HepG2 (cell line): Measurements from ENCODE around the gene PLEKHN1. TPM values are rescaled to one million over a fixed set of nuclear protein-coding genes. Genes with fewer than 3 reads are reported as not detected.
A peak's percentile ranks its signal among the peaks of the same experiment; 100 is the strongest.

ENCODE experiments used
- AKAP8 ChIP-seq: sonication (generic); formaldehyde crosslinking; IDR thresholded peaks from 2 replicates; pipeline ENCODE4 v1.5.1; 2020; ENCODE audit warnings: mild to moderate bottlenecking, missing genetic modification reagents
- ASH2L ChIP-seq: fragments of 300-600, 200-600 bp; sonication (generic); IDR thresholded peaks from 2 replicates; pipeline ENCODE4 v1.7.0; 2017; ENCODE audit warnings: low read depth, mild to moderate bottlenecking, moderate library complexity, mixed read lengths, low read length; ENCODE audit not compliant: insufficient read length
- ATAD3A ChIP-seq: sonication (generic); formaldehyde crosslinking; IDR thresholded peaks from 2 replicates; pipeline ENCODE4 v1.4.0; 2020; ENCODE audit warnings: missing genetic modification reagents
- BATF2 ChIP-seq: sonication (generic); formaldehyde crosslinking; IDR thresholded peaks from 2 replicates; pipeline ENCODE4 v1.8.0; 2022; ENCODE audit warnings: mild to moderate bottlenecking, missing genetic modification reagents, moderate library complexity
- CHD2 ChIP-seq: IDR thresholded peaks from 2 replicates; pipeline ENCODE4 v1.6.1; 2011; ENCODE audit warnings: low read depth, low read length, improper control_type of control experiment
- GATAD1 ChIP-seq: IDR thresholded peaks from 2 replicates; pipeline ENCODE4 v1.6.1; 2016; ENCODE audit warnings: missing genetic modification reagents, missing compliant biosample characterization
- HDAC2 ChIP-seq: sonication (generic); formaldehyde crosslinking; IDR thresholded peaks from 2 replicates; pipeline ENCODE4 v1.4.0; 2020; ENCODE audit warnings: missing genetic modification reagents
- IRF1 ChIP-seq: sonication (generic); formaldehyde crosslinking; IDR thresholded peaks from 2 replicates; pipeline ENCODE4 v1.4.0; 2020; ENCODE audit warnings: low read depth, mild to moderate bottlenecking, missing genetic modification reagents
- MAFG ChIP-seq: sonication (generic); formaldehyde crosslinking; IDR thresholded peaks from 2 replicates; pipeline ENCODE4 v1.5.1; 2020; ENCODE audit warnings: mild to moderate bottlenecking, missing genetic modification reagents
- MEIS2 ChIP-seq: sonication (generic); formaldehyde crosslinking; IDR thresholded peaks from 2 replicates; pipeline ENCODE4 v1.9.0; 2021; ENCODE audit warnings: mild to moderate bottlenecking, missing genetic modification reagents
- PAWR ChIP-seq: sonication (generic); formaldehyde crosslinking; IDR thresholded peaks from 2 replicates; pipeline ENCODE4 v1.4.0; 2020; ENCODE audit warnings: missing genetic modification reagents, mild to moderate bottlenecking, borderline replicate concordance
- POGZ ChIP-seq: sonication (generic); formaldehyde crosslinking; IDR thresholded peaks from 2 replicates; pipeline ENCODE4 v1.4.0; 2020; ENCODE audit warnings: mild to moderate bottlenecking, missing genetic modification reagents
- RFXAP ChIP-seq: sonication (generic); formaldehyde crosslinking; IDR thresholded peaks from 2 replicates; pipeline ENCODE4 v1.4.0; 2020; ENCODE audit warnings: missing genetic modification reagents, borderline replicate concordance
- RXRA ChIP-seq: sonication (generic); formaldehyde crosslinking; IDR thresholded peaks from 2 replicates; pipeline ENCODE4 v1.5.1; 2020; ENCODE audit warnings: missing genetic modification reagents
- SCMH1 ChIP-seq: sonication (generic); formaldehyde crosslinking; IDR thresholded peaks from 2 replicates; pipeline ENCODE4 v1.9.0; 2021; ENCODE audit warnings: missing genetic modification reagents, mild to moderate bottlenecking, borderline replicate concordance
- SRSF4 ChIP-seq: fragments of 200-400 bp; formaldehyde crosslinking; IDR thresholded peaks from one replicate; pipeline ENCODE4 v1.6.1; 2018; ENCODE audit warnings: mild to moderate bottlenecking, low read depth, low read length, moderate library complexity; ENCODE audit not compliant: poor library complexity, severe bottlenecking
- YEATS4 ChIP-seq: sonication (generic); formaldehyde crosslinking; IDR thresholded peaks from 2 replicates; pipeline ENCODE4 v1.4.0; 2020; ENCODE audit warnings: missing genetic modification reagents, borderline replicate concordance
- ZFP37 ChIP-seq: sonication (generic); formaldehyde crosslinking; IDR thresholded peaks from 2 replicates; pipeline ENCODE4 v1.4.0; 2020; ENCODE audit warnings: missing genetic modification reagents, borderline replicate concordance
- ZFP41 ChIP-seq: sonication (generic); formaldehyde crosslinking; IDR thresholded peaks from 2 replicates; pipeline ENCODE4 v1.4.0; 2020; ENCODE audit warnings: mild to moderate bottlenecking, missing genetic modification reagents, borderline replicate concordance
- ZNF224 ChIP-seq: sonication (generic); formaldehyde crosslinking; IDR thresholded peaks from 2 replicates; pipeline ENCODE4 v1.5.0; 2020; ENCODE audit warnings: mild to moderate bottlenecking, missing genetic modification reagents
- ZNF24 ChIP-seq: fragments of 450-650 bp; IDR thresholded peaks from 2 replicates; pipeline ENCODE4 v1.6.1; 2017; ENCODE audit warnings: antibody characterized with exemption, mild to moderate bottlenecking
- ZNF253 ChIP-seq: sonication (generic); formaldehyde crosslinking; IDR thresholded peaks from 2 replicates; pipeline ENCODE4 v1.8.0; 2022; ENCODE audit warnings: mild to moderate bottlenecking, missing genetic modification reagents, borderline replicate concordance
- ZNF296 ChIP-seq: sonication (generic); formaldehyde crosslinking; conservative IDR thresholded peaks from 2 replicates; pipeline ENCODE4 v1.5.0; 2020; ENCODE audit warnings: mild to moderate bottlenecking, missing genetic modification reagents
- ZNF337 ChIP-seq: sonication (generic); formaldehyde crosslinking; IDR thresholded peaks from 2 replicates; pipeline ENCODE4 v1.5.1; 2020; ENCODE audit warnings: missing genetic modification reagents, low read depth, mild to moderate bottlenecking, borderline replicate concordance
- ZNF367 ChIP-seq: sonication (generic); formaldehyde crosslinking; IDR thresholded peaks from 2 replicates; pipeline ENCODE4 v1.4.0; 2020; ENCODE audit warnings: missing genetic modification reagents, borderline replicate concordance
- ZNF496 ChIP-seq: sonication (generic); formaldehyde crosslinking; IDR thresholded peaks from 2 replicates; pipeline ENCODE4 v1.8.1; 2023; ENCODE audit warnings: mild to moderate bottlenecking, moderate library complexity, missing genetic modification reagents; ENCODE audit not compliant: insufficient replicate concordance
- ZNF510 ChIP-seq: sonication (generic); formaldehyde crosslinking; IDR thresholded peaks from 2 replicates; pipeline ENCODE4 v1.4.0; 2020; ENCODE audit warnings: low read depth, mild to moderate bottlenecking, missing genetic modification reagents
- ZNF607 ChIP-seq: sonication (generic); formaldehyde crosslinking; IDR thresholded peaks from 2 replicates; pipeline ENCODE4 v1.5.1; 2020; ENCODE audit warnings: missing genetic modification reagents, mild to moderate bottlenecking, borderline replicate concordance
- ZNF777 ChIP-seq: sonication (generic); formaldehyde crosslinking; IDR thresholded peaks from 2 replicates; pipeline ENCODE4 v1.4.0; 2020; ENCODE audit warnings: missing genetic modification reagents
- ZNF780A ChIP-seq: sonication (generic); formaldehyde crosslinking; IDR thresholded peaks from 2 replicates; pipeline ENCODE4 v1.8.0; 2022; ENCODE audit warnings: mild to moderate bottlenecking, missing genetic modification reagents, moderate library complexity
- ZNF879 ChIP-seq: sonication (generic); formaldehyde crosslinking; IDR thresholded peaks from 2 replicates; pipeline ENCODE4 v1.8.1; 2023; ENCODE audit warnings: missing genetic modification reagents
- polyA plus RNA-seq, 8 experiments: library from polyadenylated mRNA; depleted of rRNA in 3 of 8; stranded (reverse) in 7 of 8; unstranded in 1 of 8; fragments of >200 nt; fragmentation: Illumina TruSeq in 4 of 8; extraction: Trizol in 4 of 8; gene quantifications; 2 replicates each; pipeline versions ENCODE4 v1.2.1 to v1.2.3, GENCODE V29; 2011 to 2016; ENCODE audit warnings: low read depth in 4 of 8, missing spikeins in 1 of 8, mixed read lengths in 1 of 8; ENCODE audit not compliant: insufficient read depth in 1 of 8
- total RNA-seq, 5 experiments: library from RNA; depleted of rRNA; stranded (reverse); fragments of >200 nt; fragmentation: Illumina TruSeq; extraction: Trizol; gene quantifications; 2 replicates each; pipeline ENCODE4 v1.2.3, GENCODE V29; 2016; ENCODE audit warnings: low read depth in 1 of 5

The PLEKHN1 gene
- total and polyA plus RNA-seq, 2 of the 13 experiments (the other 11 are each of a cell fraction or from before 2014, with no cell fraction given): 0.42 to 0.58 TPM

GRCh38 chr1:998995-999724 lies 32.9 kb downstream of the PLEKHN1 start (continued):
- TF ChIP-seq IRF1 (CRISPR knock-in tag) (no peak), ZNF296 (CRISPR knock-in tag) (no peak), GATAD1 (no peak), AKAP8 (no peak), ZNF780A (CRISPR knock-in tag) (no peak), ZNF337 (CRISPR knock-in tag) (no peak), RFXAP (CRISPR knock-in tag) (no peak), ZNF510 (CRISPR knock-in tag) (no peak), MEIS2 (CRISPR knock-in tag) (0 out of 2 replicates have a peak, but pooled peaks have one; percentile 10), ZNF607 (CRISPR knock-in tag) (no peak), ZNF777 (CRISPR knock-in tag) (peak; percentile 71), ZFP37 (CRISPR knock-in tag) (no peak), PAWR (CRISPR knock-in tag) (no peak), ZNF496 (no peak), YEATS4 (CRISPR knock-in tag) (0 out of 2 replicates have a peak, but pooled peaks have one; percentile 19), ZFP41 (CRISPR knock-in tag) (no peak), CHD2 (no peak), POGZ (CRISPR knock-in tag) (no peak), SCMH1 (CRISPR knock-in tag) (no peak), BATF2 (no peak), ASH2L (no peak), ZNF224 (CRISPR knock-in tag) (no peak), ZNF24 (no peak), SRSF4 (no peak), ZNF367 (CRISPR knock-in tag) (no peak), RXRA (CRISPR knock-in tag) (no peak), ZNF879 (CRISPR knock-in tag) (no peak), ATAD3A (CRISPR knock-in tag) (no peak), HDAC2 (no peak), MAFG (0 out of 2 replicates have a peak, but pooled peaks have one; percentile 19), ZNF253 (CRISPR knock-in tag) (0 out of 2 replicates have a peak, but pooled peaks have one; percentile 32)
